A549 treated with CORT108297 at 1 μM for 4 hours (cell line): ENCODE data around the gene NLRP2B. TPM values are rescaled to one million over a fixed set of nuclear protein-coding genes. Genes with fewer than 3 reads are reported as not detected.

Experiments used
- total RNA-seq: library from RNA; stranded (reverse); fragments of 200-300 nt; extraction: Qiagen RNA extraction; gene quantifications from 5 replicates; pipeline ENCODE4 v1.2.3, GENCODE V29; 2022

Gene NLRP2B
- not detected in 5 replicates for total RNA-seq

DNA sequence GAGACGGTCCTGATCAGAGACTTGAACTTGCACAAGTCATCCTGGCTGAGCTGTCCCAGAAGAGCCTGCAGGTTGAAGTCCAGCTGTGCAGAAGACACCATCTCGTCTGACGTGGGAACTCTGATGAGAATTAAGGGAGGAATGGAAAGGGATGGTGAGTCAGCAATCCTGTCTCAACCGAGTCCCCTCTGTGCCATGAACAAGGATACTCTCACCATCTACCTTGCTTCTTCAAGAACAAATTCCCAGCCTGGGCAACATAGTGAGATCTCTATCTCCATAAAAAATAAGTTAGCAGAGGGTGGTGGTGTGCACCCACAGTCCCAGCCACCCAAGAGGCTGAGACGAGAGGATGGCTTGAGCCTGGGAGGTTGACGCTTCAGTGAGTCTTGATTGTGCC lies at the start of gene NLRP2B:
Gene NLRP2B (minus strand): TSS at position 101 of the 400 bp plus-strand sequence.

Other genes with a start within 250 kb of the NLRP2B start
- gene ZXDB, start 88.2 kb downstream of the NLRP2B start, total RNA-seq: 6.0 to 8.5 TPM (median 6.6 TPM) in 5 replicates
- gene ZXDA, start 230.2 kb upstream of the NLRP2B start, total RNA-seq: 1.2 to 1.9 TPM (median 1.5 TPM) in 5 replicates